Hypothalamus (tissue), 51 donors: ENCODE data around the gene CHCHD6.
"Not testable (repeated sequence)": the region's sequence is repeated elsewhere in the genome, so short reads cannot be mapped to it uniquely, and the experiment has no call there.

ENCODE experiments used
- DNase-seq, 51 donors: peaks; one replicate each; lab custom pipeline; 2025; lab: John Stamatoyannopoulos, UW

CHCHD6 gene

GRCh38 chr3:126763035-126763434, 59.0 kb downstream of the CHCHD6 start:
- DNase-seq: no peak

- DNase-seq: no peak
These were observed 61.4 kb downstream of the CHCHD6 start for GRCh38 chr3:126765187-126766069.

DNA sequence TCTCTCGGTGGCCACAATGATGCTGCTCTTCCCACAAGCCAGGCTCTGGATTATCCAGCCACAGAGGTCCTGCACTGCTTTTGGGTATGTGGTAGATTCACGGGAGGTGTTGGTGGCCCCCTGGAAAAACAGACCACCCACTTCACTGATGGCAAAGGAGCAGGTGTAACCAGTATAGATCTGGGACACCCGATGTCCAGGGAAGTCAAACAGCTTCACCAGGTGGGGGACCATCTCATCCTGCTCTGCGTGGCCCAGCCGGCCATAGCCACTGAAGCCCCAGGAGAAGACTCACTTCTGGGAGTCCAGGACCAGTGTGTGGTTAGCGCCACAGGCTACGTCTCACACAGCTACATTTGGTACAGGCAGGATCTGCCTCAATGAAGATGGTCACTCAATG, 62.6 kb downstream of the CHCHD6 start:
- DNase-seq: no peak

GRCh38 chr3:126768903-126769302, 64.9 kb downstream of the CHCHD6 start:
- DNase-seq: no peak

DNA sequence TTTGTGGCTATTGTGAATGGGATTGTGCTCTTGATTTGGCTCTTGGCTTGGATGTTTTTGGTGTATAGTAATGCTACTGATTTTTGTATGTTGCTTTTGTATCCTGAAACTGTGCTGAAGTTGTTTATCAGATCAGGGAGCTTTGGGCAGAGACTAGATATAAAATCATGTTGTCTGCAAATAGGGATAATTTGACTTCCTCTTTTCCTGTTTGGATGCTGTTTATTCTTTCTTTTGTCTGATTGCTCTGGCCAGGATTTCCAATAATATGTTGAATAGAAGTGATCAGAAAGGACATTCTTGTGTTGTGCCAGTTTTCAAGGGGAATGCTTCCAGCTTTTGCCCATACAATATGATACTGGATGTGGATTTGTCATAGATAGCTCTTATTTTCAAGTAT, 66.1 kb downstream of the CHCHD6 start:
- DNase-seq: no peak

- DNase-seq: no peak
These were observed 69.1 kb downstream of the CHCHD6 start for GRCh38 chr3:126773167-126773566.

DNA sequence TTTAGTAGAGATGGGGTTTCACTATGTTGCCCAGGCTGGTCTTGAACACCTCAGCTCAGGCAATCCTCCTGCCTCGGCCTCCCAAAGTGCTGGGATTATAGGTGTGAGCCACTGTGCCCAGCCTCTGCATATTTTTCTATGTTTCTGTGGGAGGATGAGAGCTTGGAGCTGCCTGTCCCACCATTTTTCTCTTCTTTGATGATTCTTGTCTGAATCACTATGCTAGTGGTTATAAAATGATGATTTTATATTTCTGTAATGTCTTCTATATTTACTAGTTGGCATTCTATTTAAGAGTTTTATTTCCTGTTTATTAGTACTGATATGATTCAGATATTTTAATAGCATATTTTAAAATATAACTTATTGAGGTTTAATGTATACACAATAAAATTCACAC, 69.7 kb downstream of the CHCHD6 start:
- DNase-seq: no peak

GRCh38 chr3:126777366-126777765, 73.3 kb downstream of the CHCHD6 start:
- DNase-seq: no peak

DNA sequence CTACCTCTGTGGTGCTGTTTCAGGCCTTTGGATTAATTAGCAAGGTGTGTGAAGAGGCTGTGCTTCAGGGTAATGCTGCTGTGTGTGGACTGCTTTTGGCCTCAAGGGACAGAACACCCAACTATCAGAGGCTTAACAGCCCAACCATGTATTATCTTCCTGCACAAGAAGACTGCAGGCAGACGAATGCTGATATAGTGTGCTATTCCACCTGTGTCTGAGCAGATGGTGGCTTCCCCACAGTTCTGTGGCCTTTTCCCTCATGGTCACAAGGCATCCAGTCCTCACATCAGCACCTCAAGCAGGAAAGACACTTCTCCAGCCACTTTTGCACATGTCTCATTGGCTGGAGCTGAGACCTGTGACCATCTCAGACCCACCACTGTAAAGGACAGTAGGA, 76.6 kb downstream of the CHCHD6 start:
- DNase-seq: no peak

DNA sequence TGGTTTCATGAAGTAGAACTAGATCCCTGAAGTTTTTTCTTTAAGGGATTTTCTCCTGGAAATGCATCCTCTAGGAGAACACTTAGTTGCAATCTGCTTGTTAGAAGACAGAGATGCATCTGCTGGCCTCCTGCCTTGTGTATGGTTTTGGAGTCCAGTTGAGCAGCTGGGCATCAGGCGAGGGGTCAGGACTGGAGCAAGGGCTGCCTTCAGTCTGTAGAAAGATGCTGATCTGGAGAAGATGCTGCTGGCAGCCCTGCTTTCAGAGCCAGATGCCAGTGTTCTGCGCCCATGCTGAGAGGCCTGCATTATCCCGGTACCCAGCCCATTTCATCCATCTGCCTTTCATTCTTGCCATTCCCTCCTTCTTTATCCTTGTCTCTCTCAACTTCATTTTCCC, 77.4 kb downstream of the CHCHD6 start:
- no peak for DNase-seq

- peak in 2 of 51 donors; percentile 10 to 12 for DNase-seq
These were observed 78.0 kb downstream of the CHCHD6 start for GRCh38 chr3:126781889-126782491.

- peak in 1 of 51 donors; percentile 52 for DNase-seq
These were observed 78.5 kb downstream of the CHCHD6 start for GRCh38 chr3:126782536-126782935.

GRCh38 chr3:126784254-126784653, 80.2 kb downstream of the CHCHD6 start:
- DNase-seq: no peak

DNA sequence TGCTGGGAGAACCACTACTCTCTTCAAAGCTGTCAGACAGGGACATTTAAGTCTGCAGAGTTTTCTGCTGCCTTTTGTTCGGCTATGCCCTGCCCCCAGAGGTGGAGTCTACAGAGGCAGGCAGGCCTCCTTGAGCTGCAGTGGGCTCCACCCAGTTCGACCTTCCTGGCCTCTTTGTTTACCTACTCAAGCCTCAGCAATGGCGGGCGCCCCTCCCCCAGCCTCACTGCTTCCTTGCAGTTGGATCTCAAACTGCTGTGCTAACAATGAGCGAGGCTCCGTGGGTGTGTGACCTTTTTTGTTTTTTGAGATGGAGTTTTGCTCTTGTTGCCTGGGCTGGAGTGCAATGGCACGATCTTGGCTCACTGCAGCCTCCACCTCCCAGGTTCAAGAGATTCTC, 87.3 kb downstream of the CHCHD6 start:
- not testable (repeated sequence) for DNase-seq

- DNase-seq: no peak
These were observed 89.0 kb downstream of the CHCHD6 start for GRCh38 chr3:126792998-126793397.

- no peak for DNase-seq
These were observed 93.5 kb downstream of the CHCHD6 start for GRCh38 chr3:126797563-126797962.

DNA sequence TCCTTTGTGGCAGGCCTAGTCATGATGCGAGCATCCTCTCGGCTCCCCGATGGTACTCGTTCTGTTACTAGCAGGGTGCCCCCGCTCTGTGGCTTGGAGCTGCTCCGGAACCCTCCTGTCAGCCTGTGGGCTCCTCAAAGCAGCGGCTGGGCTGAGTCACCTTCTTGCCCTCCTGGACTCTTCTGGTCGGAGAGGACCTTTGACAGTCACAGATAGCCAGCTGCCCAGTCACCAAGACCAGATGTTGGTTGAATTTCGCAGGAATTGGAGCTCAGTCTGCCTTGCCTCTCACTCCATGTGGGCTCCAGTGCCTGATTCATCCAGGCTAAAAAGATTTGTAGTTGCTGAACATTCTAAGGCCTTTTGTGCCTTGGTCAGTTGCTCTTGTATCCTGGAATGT, 94.5 kb downstream of the CHCHD6 start:
- no peak for DNase-seq

GRCh38 chr3:126799099-126799498, 95.1 kb downstream of the CHCHD6 start:
- DNase-seq: no peak

DNA sequence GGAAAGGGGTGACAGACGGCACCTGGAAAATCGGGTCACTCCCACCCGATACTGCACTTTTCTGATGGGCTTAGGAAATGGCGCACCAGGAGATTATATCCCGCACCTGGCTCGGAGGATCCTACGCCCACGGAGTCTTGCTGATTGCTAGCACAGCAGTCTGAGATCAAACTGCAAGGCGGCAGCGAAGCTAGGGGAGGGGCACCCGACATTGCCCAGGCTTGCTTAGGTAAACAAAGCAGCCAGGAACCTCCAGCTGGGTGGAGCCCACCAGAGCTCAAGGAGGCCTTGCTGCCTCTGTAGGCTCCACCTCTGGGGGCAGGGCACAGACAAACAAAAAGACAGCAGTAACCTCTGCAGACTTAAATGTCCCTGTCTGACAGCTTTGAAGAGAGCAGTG, 97.3 kb downstream of the CHCHD6 start:
- DNase-seq: not testable (repeated sequence)

DNA sequence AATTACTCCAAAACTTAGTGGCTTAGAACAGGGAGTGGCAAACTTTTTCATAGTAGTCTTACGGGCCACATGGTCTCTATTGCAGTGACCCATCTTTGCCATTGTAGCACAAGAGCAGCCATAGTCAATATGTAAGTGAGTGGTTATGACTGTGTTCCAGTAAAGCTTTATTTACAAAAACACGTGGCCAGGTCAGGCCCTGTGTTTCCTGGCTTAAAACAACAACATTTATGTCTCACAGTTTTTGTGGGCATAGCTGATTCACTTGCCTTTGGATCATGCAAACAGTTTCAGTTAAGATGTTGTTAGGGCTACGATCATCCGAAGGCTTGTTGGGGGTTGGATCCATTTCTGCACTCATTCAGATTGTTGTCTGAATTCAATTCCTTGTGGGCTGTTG, 103.8 kb downstream of the CHCHD6 start:
- no peak for DNase-seq

DNA sequence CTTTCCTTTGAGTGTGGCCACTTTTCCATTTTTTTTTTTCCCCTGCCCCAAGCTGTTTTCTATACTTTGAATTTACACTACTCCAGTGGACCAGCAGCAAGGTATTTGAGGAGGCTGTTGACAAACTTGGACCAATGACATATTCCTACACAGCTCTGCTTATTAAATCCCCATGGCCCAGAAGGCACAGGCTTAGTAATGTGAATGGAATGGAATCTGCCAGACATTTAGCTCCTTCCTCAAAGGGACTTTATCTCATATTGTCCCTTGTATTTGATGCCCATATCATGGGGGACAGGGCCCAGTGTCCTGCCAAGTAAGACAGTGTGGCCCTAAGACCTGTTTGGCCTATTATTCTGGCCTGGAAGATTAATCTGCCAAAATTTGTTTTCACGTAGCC, 107.5 kb downstream of the CHCHD6 start:
- DNase-seq: no peak

- DNase-seq: no peak
These were observed 112.3 kb downstream of the CHCHD6 start for GRCh38 chr3:126816298-126816697.
